Activated CD4-positive, alpha-beta T cell treated with anti-CD3 and anti-CD28 coated beads, Interleukin-2, amount 50 U/mL, for 48 hours (primary cell): ENCODE measurements around the gene DENND4B.
A peak's percentile ranks its signal among the peaks of the same experiment; 100 is the strongest.

Experiments
- DNase-seq, 2 experiments: peaks; one replicate each; pipeline ENCODE4 v3.0.0-alpha.2; 2020

Gene DENND4B

DNA sequence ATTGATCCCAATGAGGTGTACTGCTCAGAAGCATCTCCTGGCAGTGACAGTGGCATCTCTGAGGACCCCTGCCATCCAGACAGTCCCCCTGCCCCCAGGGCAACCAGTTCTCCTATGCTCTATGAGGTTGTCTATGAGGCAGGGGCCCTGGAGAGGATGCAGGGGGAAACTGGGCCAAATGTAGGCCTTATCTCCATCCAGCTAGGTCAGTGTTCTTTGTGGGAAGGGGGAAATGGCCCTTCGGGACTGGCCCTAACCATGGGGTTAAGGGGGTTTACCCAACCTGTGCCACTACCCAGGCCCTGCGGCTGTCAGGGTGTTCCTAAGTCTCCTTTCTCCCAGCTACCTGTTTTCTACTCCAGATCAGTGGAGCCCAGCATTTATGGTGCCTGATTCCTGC lies 22.5 kb upstream of the DENND4B start:
- DNase-seq, result no peak

GRCh38 chr1:153968408-153968807 lies 21.9 kb upstream of the DENND4B start:
- DNase-seq, result no peak

- DNase-seq, result no peak
Measured at GRCh38 chr1:153968000-153968363, 21.5 kb upstream of the DENND4B start.

DNA sequence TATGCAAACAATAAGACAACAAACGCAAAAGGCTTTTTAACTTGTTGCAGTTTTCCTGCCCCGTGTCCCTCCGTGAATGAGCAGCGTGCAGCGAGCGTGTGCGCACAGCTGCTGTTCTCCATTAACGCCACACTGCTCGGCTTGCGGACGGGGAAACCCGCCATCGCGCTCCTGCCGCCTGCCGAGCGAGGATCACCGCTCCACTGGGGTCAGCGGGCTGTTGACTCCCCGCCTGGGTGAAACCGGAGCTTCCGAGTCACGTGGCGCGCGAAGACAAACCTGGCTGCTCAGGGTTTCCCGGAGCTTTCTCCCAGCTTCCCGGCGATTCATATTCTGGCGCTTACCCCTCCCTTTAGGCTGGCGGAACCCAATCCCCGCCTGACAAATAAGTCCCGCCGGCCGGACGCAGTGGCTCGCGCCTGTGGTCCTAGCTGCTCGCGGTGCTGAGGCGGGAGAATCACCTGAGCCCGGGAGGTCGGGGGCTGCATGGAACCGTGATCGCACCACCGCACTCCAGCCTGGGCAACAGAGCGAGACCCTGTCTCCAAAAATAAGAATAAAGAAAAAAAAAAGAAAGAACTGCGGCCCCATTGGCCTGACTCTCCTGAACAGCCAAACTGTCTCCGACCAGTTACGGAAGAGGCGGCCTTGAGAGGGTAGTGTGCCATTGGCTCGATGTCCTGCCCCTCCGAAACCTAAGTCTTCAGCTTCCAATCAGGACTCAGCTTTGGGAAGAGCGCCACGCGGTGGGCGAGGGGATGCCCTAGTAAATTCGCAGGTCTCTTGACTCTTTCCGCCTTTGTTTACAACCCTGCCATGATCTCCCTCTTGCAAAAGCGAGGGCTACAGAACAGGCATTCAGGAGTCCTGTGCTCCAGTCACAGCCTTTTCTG lies 20.8 kb upstream of the DENND4B start, which contains the start of gene CREB3L4:
Gene CREB3L4, plus strand, starts transcription at position 796 of the 893 bp plus-strand sequence. CDS start 624 bp downstream, outside the sequence.
- DNase-seq, result peak; percentile 79 to 86

- no peak for DNase-seq
Measured at GRCh38 chr1:153963850-153964331, 17.4 kb upstream of the DENND4B start.

DNA sequence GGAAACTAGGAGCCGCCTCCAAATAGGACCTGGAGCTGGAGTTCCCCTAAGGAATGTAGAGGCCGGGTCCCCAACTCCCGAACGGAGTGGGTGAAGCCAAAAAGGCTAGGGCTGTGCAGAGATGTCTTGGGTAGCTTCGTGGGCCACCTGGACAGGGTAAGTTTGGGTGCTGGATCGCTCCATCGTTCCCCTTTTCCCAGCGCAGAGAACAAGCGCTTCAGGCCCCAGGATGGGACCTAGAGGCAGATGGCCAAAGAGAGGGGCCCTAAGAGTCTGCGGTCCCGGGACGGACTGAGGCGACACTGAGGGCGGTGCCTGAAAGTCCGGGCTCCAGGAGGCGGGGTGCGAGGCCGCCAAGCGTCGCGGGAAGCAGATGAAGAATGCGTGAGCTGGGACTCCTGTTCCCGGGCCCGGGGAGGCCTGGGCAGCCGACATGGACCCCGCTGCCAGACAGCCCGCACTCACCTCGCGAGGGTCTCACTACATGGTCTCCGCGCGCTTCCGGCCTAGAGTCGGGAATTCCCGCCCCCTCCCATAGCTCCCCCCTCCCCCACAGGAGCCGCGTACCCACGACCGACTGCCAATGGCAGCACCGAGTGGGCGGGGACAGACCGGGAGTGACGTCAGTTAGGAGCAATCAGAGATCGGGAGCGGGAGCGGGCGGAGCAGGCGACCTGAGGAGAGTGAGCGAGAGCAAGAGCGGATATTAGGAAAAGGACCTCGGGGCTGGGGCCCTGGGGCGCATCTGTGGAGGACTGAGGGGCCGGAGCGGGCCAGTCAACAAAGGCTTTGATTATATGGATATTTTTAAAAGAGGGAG lies 16.7 kb upstream of the DENND4B start, which contains the start of gene SLC39A1:
Gene SLC39A1, minus strand, starts transcription at position 508 of the 820 bp plus-strand sequence. CDS start 822 bp downstream, outside the sequence.
- DNase-seq, result peak; percentile 99

- DNase-seq, result no peak
Measured at GRCh38 chr1:153962088-153963029, 15.8 kb upstream of the DENND4B start.

DNA sequence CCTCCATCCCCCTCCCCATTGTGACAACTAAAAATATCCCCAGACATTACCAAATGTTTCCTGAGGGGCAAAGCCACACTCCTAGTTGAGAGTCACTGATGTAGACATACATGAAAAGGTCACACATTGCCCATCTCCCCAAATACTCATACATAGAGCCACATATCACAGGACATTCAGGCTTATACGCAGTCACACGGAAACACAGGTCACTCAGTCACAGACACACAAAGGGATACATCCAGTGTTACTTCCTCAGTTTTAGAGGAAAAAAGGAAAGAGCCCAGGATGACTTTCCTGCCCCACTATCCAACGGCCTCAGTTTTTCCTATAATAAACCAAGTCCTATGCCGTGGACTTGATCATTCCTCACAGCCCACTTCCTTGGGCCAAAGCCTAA lies 14.9 kb upstream of the DENND4B start:
- no peak for DNase-seq

DNA sequence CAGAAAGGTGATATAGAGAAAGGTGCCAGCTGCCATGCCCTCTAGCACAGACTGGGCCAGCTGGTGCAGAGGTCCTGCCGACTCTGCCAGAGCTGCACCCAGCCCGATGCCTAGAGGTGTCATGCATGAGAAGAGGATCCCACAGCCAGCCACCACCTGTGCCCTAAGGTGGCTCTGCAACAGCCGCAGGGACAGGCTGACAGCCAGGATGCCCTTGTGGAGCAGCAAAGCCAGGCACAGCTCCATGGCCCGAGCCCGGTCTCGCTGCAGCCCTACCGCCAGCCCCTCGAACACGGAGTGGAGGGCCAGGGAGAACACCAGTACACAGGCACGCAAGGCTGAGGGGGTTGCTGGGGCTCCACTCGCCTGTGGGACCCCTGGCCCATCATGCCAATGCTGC lies 13.7 kb upstream of the DENND4B start:
- no peak for DNase-seq

DNA sequence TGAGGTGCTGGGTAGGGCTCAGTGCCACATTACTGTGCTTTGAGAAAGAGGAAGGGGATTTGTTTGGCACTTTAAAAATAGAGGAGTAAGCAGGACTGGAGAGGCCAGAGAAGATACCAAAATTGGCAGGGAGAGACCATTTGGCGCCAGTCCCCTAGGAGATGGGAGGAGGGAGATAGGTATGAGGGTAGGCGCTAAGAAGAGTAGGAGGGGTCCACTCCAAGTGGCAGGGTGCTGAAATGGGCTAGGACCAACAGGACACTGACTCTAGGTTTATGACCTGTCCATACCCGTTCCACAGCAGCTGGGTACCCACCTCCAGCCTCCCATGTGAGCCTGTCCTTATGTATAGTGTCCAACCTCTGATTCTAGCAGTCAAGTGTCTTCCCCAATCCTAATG lies 12.9 kb upstream of the DENND4B start:
- DNase-seq, result no peak

- no peak for DNase-seq
Measured at GRCh38 chr1:153958961-153959260, 12.4 kb upstream of the DENND4B start.

DNA sequence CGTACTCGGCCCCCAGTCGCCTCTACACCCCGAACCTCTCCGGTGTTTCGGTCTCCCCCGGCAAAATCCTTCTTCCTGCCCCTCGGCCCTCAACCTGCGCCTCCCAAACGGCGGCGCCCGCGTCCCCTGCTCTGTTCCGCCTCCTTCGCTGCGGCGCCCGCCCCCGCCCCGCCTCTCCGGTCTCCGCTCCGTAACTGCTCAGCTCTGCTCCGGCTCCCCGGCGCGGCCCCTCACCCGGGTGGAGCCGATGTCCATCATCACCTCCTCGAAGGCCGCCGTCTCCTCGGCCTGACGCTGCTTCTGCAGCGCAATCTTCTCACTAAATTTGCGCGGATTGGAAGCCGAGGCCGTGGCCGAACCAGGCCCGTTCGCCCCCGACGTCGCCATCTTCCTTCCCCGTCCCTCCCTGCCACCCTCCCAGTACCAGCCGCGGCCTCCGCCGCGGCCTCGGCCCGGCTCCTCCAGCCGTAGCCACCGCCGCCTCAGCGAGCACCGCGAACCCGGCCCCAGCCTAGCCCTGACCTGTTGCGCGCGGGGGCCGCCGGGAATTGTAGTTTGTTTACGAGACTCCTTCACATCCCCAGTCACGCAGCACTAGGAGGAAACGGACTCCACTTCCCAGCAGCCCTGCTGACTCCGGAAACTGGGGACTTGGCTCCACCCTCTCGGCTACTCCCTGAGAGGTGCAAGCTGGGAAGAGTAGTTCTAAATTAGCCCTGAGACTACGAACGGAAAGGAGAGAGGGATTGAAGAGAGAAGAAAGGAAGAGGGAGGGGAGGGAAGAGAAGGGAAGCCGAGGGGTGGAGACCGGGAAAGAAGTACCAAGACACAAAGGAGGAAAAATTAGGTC lies 11.8 kb upstream of the DENND4B start, which contains the start of gene CRTC2:
Gene CRTC2, minus strand, starts transcription at position 502 of the 850 bp plus-strand sequence. Its CDS starts 115 bp downstream, at position 387.
- peak; percentile 98 for DNase-seq

- DNase-seq, result peak in 1 of 2 experiments; percentile 56
Measured at GRCh38 chr1:153957744-153958110, 11.2 kb upstream of the DENND4B start.

GRCh38 chr1:153956997-153957715 lies 10.6 kb upstream of the DENND4B start:
- no peak for DNase-seq

- DNase-seq, result no peak
Measured at GRCh38 chr1:153954826-153955225, 8.3 kb upstream of the DENND4B start.

GRCh38 chr1:153953859-153954365 lies 7.4 kb upstream of the DENND4B start:
- DNase-seq, result no peak

GRCh38 chr1:153951801-153952200 lies 5.3 kb upstream of the DENND4B start:
- no peak for DNase-seq

DNA sequence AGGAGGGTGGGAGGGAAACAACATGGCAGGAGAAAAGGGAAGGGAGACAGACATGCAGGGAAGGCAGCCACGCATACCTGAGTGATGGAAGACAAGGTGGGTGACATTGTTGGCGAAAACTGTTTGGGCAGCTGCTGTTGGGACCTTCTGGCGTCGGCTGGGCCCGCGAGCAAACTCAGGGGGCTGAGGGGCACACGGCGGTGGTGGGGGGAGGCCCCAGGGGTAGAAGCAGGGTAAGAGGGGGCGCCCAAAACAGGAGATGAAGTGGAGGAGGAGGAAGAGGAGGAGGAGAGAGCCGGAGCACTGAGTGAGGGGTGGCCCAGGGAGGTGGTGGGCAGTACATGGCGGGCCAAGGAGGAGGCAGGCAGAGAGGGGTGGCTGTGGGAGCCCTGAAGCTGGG lies 4.7 kb upstream of the DENND4B start:
- DNase-seq, result no peak

GRCh38 chr1:153945795-153946621 lies 510 bp downstream of the DENND4B start:
- DNase-seq, result peak; percentile 68 to 73
